T-helper 9 cell (primary cell): ENCODE results near the gene SEL1L.
"Not testable (repeated sequence)": the region's sequence is repeated elsewhere in the genome, so short reads cannot be mapped to it uniquely, and the experiment has no call there.

Source experiments
- DNase-seq: peaks from one replicate; pipeline ENCODE4 v3.0.0-alpha.2; 2020

Gene SEL1L

DNA sequence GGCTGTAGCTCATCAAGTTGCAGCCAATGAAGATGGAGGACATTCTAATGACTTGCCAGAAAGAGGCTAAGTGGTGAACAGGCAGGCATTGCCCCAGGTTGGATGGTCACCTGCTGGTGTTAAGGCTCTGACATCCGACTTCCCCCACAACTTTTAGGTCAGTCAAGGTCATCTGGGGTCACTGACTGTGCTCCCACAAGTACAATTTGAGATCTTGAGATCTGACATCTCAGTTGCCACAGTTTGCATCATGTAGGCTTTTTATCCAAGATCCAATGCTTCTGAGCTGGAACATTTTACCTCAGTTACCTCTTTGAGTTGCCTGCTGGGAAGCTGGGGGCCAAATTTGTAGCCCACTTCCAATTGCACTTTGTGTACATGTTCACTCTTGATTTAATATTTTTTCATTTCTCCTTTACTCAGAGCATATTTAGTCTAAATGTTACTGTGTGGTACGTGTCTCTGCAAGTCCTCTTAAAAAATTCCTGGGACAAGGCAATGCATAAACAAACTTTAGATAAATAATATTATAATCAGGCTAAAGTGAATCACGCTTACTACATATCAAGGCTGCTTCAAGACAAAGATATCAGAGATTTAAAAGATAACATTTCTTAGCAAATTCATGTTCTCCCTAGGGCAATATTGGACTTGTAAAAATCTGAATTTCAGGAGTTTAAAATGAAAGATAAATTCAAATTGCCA lies 61.4 kb downstream of the SEL1L start:
- DNase-seq: no peak

DNA sequence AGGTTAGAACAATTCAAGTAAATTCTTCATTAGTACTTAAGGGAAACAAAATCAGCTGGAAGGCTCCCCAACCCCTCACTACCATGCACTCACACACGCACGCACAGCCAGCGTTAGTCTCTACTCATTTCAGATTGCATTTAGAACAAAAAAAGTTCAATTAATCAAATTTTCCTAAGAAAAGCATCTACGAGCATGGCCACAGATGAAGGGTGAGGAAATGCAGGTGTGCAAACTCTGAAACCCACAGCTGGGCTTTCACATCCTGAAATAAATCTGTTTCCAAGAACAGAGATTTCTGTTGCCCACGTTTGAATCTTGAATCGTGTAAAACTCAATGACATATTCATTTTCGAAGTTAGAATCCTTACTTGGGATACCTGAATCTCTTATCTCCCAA lies 62.6 kb downstream of the SEL1L start:
- no peak for DNase-seq

- DNase-seq: not testable (repeated sequence)
These were observed 63.2 kb downstream of the SEL1L start for GRCh38 chr14:81470557-81470826.

- no peak for DNase-seq
These were observed 66.8 kb downstream of the SEL1L start for GRCh38 chr14:81466854-81467253.

GRCh38 chr14:81465507-81466228 lies 68.0 kb downstream of the SEL1L start:
- DNase-seq: no peak

- not testable (repeated sequence) for DNase-seq
These were observed 68.7 kb downstream of the SEL1L start for GRCh38 chr14:81465003-81465392.

GRCh38 chr14:81464253-81465002 lies 69.2 kb downstream of the SEL1L start:
- DNase-seq: peak; percentile 32

DNA sequence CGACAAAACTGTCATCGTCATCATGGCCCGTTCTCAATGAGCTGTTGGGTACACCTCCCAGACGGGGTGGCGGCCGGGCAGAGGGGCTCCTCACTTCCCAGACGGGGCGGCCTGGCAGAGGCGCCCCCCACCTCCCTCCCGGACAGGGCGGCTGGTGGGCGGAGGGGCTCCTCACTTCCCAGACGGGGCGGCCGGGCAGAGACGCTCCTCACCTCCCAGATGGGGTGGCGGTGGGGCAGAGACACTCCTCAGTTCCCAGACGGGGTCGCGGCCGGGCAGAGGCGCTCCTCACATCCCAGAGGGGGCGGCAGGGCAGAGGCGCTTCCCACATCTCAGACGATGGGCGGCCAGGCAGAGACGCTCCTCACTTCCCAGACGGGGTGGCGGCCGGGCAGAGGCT lies 71.3 kb downstream of the SEL1L start:
- DNase-seq: not testable (repeated sequence)

DNA sequence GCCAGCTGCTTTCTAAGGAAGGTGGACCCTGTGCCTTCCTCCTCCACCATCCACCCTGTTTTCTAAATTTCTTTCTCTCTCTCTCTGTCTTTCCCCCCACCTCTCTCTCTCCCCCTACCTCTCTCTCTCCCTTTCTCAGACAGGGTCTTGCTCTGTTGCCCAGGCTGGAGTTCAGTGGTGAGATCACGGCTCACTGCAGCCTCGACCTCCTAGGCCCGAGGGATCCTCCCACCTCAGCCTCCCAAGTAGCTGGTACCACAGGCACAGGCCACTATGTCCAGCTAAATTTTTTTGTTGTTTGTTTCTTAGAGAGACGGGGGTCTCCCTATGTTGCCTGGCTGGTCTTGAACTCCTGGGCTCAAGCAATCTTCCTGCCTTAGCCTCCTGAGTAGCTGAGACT lies 73.7 kb downstream of the SEL1L start:
- DNase-seq: no peak

DNA sequence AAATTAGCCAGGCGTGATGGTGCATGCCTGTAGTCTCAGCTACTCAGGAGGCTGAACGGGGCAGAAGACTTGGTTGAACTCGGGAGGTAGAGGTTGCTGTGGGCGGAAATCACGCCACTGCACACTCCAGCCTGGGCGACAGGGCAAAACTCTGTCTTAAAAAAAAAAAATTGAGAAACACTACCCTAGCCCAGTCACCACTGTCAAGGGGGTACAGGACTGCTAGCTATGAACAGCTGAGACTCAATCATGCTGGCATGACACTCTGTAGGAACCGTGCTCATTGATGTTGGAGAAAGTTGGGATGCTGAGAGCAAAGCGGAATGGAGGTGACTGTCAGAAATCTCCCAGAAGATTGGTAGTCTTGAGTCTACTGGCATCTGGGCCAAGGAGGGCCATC lies 75.3 kb downstream of the SEL1L start:
- DNase-seq: no peak

DNA sequence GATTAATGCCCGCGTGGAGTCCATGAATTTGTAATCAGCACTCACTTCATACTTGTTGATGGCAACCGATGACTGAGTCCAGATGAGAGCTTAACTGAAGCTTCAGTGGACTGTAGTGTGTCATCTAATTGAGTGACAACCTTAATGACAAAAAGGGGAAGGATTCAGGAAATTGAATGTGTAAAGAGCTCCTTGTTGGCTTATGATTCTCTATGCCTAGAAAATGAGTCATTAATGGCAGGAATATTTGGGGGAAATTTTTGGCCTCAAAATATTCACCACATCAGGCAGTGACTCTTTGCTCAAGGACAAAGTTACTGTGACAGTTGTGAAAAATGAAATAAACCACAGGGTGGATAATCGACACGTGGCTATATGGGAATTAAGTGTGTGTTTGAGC lies 78.3 kb downstream of the SEL1L start:
- DNase-seq: no peak

DNA sequence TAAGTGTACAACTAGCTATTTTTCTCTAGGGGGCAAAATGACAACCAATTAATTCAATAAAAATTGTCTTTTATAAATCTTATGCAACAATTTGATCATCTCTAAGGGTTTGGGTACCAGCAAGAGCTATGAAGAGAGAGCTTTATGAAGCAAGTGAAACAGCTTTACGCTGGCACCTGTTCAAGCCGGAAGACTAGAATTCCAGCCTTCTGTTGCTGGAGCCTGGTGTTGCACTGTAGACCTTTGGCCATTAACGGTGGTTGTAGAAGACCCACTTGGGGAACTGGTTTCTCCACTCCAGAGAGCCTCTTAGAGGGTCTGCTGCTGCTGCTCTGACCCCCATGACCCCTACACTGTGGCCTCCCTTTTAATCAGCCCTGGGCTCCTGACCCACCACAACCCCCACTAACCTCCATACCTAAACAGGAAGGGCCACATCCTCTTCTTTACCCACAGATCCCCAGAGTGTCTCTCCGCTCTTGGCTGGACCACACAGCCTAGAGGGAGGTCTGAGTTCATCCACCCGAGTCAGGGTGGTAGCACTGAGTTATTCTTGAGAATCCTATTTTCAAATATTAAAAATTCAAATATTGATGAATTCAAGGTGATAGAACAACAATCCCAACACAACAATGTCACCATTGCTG lies 79.0 kb downstream of the SEL1L start:
- DNase-seq: no peak

- DNase-seq: peak; percentile 20
These were observed 80.4 kb downstream of the SEL1L start for GRCh38 chr14:81453166-81453766.

- DNase-seq: no peak
These were observed 81.1 kb downstream of the SEL1L start for GRCh38 chr14:81452341-81453133.

GRCh38 chr14:81450976-81451375 lies 82.7 kb downstream of the SEL1L start:
- no peak for DNase-seq

GRCh38 chr14:81450100-81450531 lies 83.5 kb downstream of the SEL1L start:
- DNase-seq: no peak

DNA sequence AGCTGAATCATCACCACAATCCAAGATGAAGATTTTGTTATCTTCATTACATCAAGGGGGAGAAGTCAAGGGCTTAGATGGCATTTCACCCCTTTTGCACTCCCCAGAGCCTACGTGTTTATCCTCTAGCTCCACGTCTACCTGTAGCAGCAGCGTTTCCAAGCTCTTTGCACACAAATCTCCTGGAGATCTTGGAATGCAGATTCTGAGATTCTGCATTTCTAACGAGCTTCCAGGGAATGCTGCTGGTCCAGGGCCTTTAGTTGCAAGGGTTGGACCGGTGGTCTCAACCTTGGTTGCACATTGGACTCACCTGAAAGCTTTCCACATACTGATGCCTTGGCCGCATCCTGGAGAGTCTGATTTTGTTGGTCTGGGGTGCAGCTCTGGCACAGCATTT lies 84.1 kb downstream of the SEL1L start:
- DNase-seq: no peak

DNA sequence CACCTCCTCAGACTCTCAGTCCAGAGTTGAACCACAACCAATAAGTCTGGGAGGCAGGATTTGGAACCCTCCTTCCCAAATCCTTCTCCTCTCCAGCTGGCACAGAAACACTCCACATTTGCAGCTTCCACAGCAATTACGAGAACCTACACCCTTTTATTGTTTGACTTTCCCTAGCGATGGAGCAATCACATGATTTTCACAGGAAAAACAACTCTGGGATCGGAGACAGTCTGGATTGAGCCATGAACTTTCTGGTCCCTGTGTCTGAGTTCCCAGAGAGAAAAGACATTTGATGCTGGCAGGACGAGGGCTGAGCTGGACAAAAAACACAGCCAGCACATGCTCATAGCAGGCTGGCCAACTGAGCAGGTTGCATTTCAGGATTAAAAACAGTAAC lies 84.5 kb downstream of the SEL1L start:
- DNase-seq: no peak

DNA sequence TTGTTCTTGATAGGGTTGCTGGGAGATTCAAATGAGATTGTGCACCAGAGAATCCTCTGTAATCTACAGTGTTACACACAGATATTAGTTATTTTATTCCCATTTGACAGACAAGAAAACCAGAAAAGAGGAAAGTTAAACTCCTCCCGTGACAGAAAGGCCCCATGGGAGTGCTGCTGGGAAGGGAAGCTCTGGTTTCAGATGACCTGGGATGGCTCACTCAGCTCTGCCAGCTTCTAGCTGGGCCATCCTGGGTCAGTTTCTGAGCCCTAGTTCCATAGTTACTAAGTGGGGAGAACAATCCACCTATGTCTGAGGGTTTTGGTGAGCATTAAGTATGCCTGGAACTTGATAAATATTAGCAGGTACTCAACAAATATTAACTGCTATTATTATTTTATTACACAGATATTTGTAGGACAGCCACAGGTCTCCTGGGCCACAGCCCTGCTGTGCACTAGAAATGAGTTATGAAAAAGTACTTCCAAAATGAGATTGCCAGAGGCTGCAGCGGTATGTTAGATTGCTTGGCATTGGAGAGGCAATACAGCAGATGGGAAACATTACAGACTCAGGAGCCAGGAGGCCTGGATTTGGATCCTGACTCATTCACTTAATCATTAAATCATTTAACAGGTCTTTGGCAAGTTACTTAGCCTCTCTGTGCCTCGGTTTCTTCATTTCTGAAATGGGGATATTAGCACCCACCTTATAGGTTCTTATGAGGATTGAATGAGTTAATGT lies 86.5 kb downstream of the SEL1L start:
- DNase-seq: no peak

GRCh38 chr14:81446279-81447007 lies 87.2 kb downstream of the SEL1L start:
- no peak for DNase-seq

DNA sequence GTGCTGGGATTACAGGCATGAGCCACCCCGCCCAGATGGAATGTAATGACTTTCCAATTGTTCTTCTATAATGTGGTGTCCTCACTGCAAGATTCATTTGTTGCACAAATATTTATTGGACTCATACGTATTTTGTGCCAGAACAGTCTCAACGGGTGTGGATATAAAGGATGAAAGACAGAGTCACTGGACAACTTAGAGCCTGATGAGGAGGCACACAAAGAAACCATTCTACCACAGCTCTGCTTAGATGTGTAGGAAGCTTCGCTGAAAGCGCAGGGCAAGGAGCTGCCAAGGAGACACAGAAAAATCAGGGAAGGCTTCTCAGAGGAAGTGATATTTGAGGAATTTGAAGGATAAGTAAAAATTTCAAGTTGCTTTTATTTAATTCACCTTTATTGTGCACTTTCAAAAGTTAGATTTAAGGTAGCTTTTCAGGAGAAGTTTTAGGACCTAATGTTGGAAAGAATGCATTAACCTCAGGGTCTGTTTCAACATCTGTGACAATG lies 92.0 kb downstream of the SEL1L start:
- DNase-seq: no peak
